Posterior vena cava (tissue), 2 donors: ENCODE measurements around the gene ANO3. TPM values are rescaled to one million over a fixed set of nuclear protein-coding genes. Genes with fewer than 3 reads are reported as not detected.

Experiments used
- DNase-seq: peaks from one replicate; pipeline ENCODE4 v3.0.0-alpha.2; 2020; ENCODE audit warnings: low spot score
- intact Hi-C, 2 donors: fragments of 100-400 bp; cut with DNase I; formaldehyde crosslinking; loops; one replicate each; pipeline versions ENCODE4 v1.14.1 to v1.14.2; 2022 to 2023
- total RNA-seq, 2 donors: library from RNA; stranded (reverse); fragmentation: NEBNext Ultra II Directional; extraction: Animal tissue kit (Norgen Biotek cat#: 25700); gene quantifications; one replicate each; pipeline ENCODE4 v1.2.1, GENCODE V29; 2021
- donor health status: DM: yes; HTN: yes; CAD: no.
- donor health status: DM: yes; HTN: yes; CAD: no.

ANO3 gene
- total RNA-seq, 2 donors from 2014 or later = 0.86 to 2.9 TPM

- no peak for DNase-seq
- intact Hi-C loops = no loop called here
These were observed 16.8 kb downstream of the ANO3 start for GRCh38 chr11:26348776-26349175.

GRCh38 chr11:26350002-26350401, 18.1 kb downstream of the ANO3 start:
- DNase-seq = no peak

GRCh38 chr11:26353010-26353409, 21.1 kb downstream of the ANO3 start:
- DNase-seq = no peak
- intact Hi-C loops = no loop called here

More at GRCh38 chr11:26350002-26350401, 18.1 kb downstream of the ANO3 start:
- intact Hi-C loops = no loop called here

GRCh38 chr11:26359055-26359454, 27.1 kb downstream of the ANO3 start:
- DNase-seq = no peak
- intact Hi-C loops = no loop called here

- no peak for DNase-seq
- intact Hi-C loops = no loop called here
These were observed 33.4 kb downstream of the ANO3 start for GRCh38 chr11:26365284-26365683.

GRCh38 chr11:26377619-26378018, 45.7 kb downstream of the ANO3 start:
- intact Hi-C loops = no loop called here
- DNase-seq = no peak

- intact Hi-C loops = no loop called here
These were observed 67.4 kb downstream of the ANO3 start for GRCh38 chr11:26399336-26399735.

GRCh38 chr11:26410706-26411366, 78.9 kb downstream of the ANO3 start:
- intact Hi-C loops = no loop called here
- no peak for DNase-seq

More at GRCh38 chr11:26399336-26399735, 67.4 kb downstream of the ANO3 start:
- no peak for DNase-seq

- no peak for DNase-seq
- intact Hi-C loops = no loop called here
These were observed 81.0 kb downstream of the ANO3 start for GRCh38 chr11:26412955-26413354.

GRCh38 chr11:26418386-26418912, 86.5 kb downstream of the ANO3 start:
- DNase-seq = no peak
- intact Hi-C loops = no loop called here

- intact Hi-C loops = no loop called here
These were observed 88.4 kb downstream of the ANO3 start for GRCh38 chr11:26420331-26420730.

GRCh38 chr11:26424255-26424654, 92.3 kb downstream of the ANO3 start:
- no peak for DNase-seq
- intact Hi-C loops = no loop called here

More at GRCh38 chr11:26420331-26420730, 88.4 kb downstream of the ANO3 start:
- no peak for DNase-seq

GRCh38 chr11:26439854-26440253, 107.9 kb downstream of the ANO3 start:
- no peak for DNase-seq
- intact Hi-C loops = no loop called here

- intact Hi-C loops = no loop called here
- DNase-seq = no peak
These were observed 110.2 kb downstream of the ANO3 start for GRCh38 chr11:26442131-26442530.

- intact Hi-C loops = no loop called here
- no peak for DNase-seq
These were observed 111.7 kb downstream of the ANO3 start for GRCh38 chr11:26443617-26444016.

GRCh38 chr11:26457636-26458035, 125.7 kb downstream of the ANO3 start:
- DNase-seq = no peak
- intact Hi-C loops = no loop called here

- intact Hi-C loops = no loop called here
- DNase-seq = no peak
These were observed 133.3 kb downstream of the ANO3 start for GRCh38 chr11:26465274-26465673.

- no peak for DNase-seq
- intact Hi-C loops = no loop called here
These were observed 135.6 kb downstream of the ANO3 start for GRCh38 chr11:26467506-26467905.

- DNase-seq = no peak
- intact Hi-C loops = no loop called here
These were observed 139.1 kb downstream of the ANO3 start for GRCh38 chr11:26470992-26471391.

GRCh38 chr11:26473216-26474194, 141.6 kb downstream of the ANO3 start:
- intact Hi-C loops = no loop called here

More at GRCh38 chr11:26473216-26474194, 141.6 kb downstream of the ANO3 start:
- no peak for DNase-seq
